IMR-90 (cell line): ENCODE data around the gene CBR1. TPM values are rescaled to one million over a fixed set of nuclear protein-coding genes. Genes with fewer than 3 reads are reported as not detected.
A peak's percentile ranks its signal among the peaks of the same experiment; 100 is the strongest.

ENCODE experiments used
- ATAC-seq: fragments of 200-7000 bp; cut with Tn5 transposase; 2 replicates; pipeline ENCODE4 v1.9.1; 2020; ENCODE audit warnings: low read depth, mild to moderate bottlenecking, moderate library complexity
- BruUV-seq: library from RNA; stranded (reverse); fragments of 400-500 nt; replicated peaks from 2 replicates; lab custom pipeline; 2021; lab: Mats Ljungman, UMichigan
- CTCF ChIA-PET: fragments of 300-600 bp; formaldehyde crosslinking; extraction: SDS; loops from one replicate; lab custom pipeline; 2021; ENCODE audit warnings: antibody characterized with exemption; lab: Yijun Ruan, JAX
- POLR2A ChIA-PET: fragments of 300-600 bp; sonication (Branson Sonifier 250); formaldehyde crosslinking; loops from one replicate; lab custom pipeline; 2022; ENCODE audit warnings: antibody characterized with exemption; ENCODE audit not compliant: unreplicated experiment; lab: Charles Lee
- DNase-seq: peaks from one replicate; pipeline ENCODE4 v3.0.0; 2013
- H2AFZ ChIP-seq: replicated peaks from 2 replicates; pipeline ENCODE3; 2013; ENCODE audit warnings: low read length, mild to moderate bottlenecking; ENCODE audit not compliant: poor library complexity
- H2AK5ac ChIP-seq: 2 replicates; pipeline ENCODE4 v1.6.1; 2013; ENCODE audit warnings: low read depth, low read length, inconsistent platforms
- H2AK9ac ChIP-seq: replicated peaks from 2 replicates; pipeline ENCODE3; 2013; ENCODE audit warnings: mild to moderate bottlenecking, low read depth, low read length, moderate library complexity; ENCODE audit not compliant: poor library complexity
- H2BK120ac ChIP-seq: 2 replicates; pipeline ENCODE4 v1.6.1; 2013; ENCODE audit warnings: low read depth, low read length, inconsistent platforms
- H2BK15ac ChIP-seq: 3 replicates; pipeline ENCODE4 v1.6.1; 2013; ENCODE audit warnings: low read depth, low read length, inconsistent platforms
- H2BK20ac ChIP-seq: 2 replicates; pipeline ENCODE4 v1.6.1; 2013; ENCODE audit warnings: low read depth, mild to moderate bottlenecking, inconsistent platforms, low read length, moderate library complexity
- H2BK5ac ChIP-seq: 2 replicates; pipeline ENCODE4 v1.6.1; 2013; ENCODE audit warnings: mild to moderate bottlenecking, low read depth, low read length, inconsistent platforms; ENCODE audit not compliant: poor library complexity, severe bottlenecking
- H3K14ac ChIP-seq: replicated peaks from 2 replicates; pipeline ENCODE4 v1.6.1; 2013; ENCODE audit warnings: low read depth, low read length, inconsistent platforms
- H3K18ac ChIP-seq: 2 replicates; pipeline ENCODE4 v1.6.1; 2013; ENCODE audit warnings: low read depth, low read length, control low read depth
- H3K23ac ChIP-seq: 2 replicates; pipeline ENCODE4 v1.6.1; 2013; ENCODE audit warnings: low read depth, low read length, inconsistent platforms
- H3K27ac ChIP-seq: 2 replicates; pipeline ENCODE4 v1.5.1; 2013; ENCODE audit warnings: mild to moderate bottlenecking, control low read depth, low read length; ENCODE audit not compliant: insufficient read depth
- H3K27me3 ChIP-seq: 2 replicates; pipeline ENCODE4 v1.6.1; 2013; ENCODE audit warnings: low read length; ENCODE audit not compliant: control insufficient read depth, insufficient read depth
- H3K36me3 ChIP-seq: 2 replicates; pipeline ENCODE4 v1.6.1; 2013; ENCODE audit warnings: low read length, mixed read lengths; ENCODE audit not compliant: control insufficient read depth, insufficient read depth
- H3K4ac ChIP-seq: 2 replicates; pipeline ENCODE4 v1.6.1; 2013; ENCODE audit warnings: low read depth, low read length, inconsistent platforms
- H3K4me1 ChIP-seq: 2 replicates; pipeline ENCODE4 v1.6.1; 2013; ENCODE audit warnings: low read length, mixed read lengths; ENCODE audit not compliant: control insufficient read depth, insufficient read depth
- H3K4me2 ChIP-seq: 2 replicates; pipeline ENCODE4 v1.6.1; 2013; ENCODE audit warnings: low read depth, mild to moderate bottlenecking, control low read depth, low read length, moderate library complexity
- H3K4me3 ChIP-seq: 2 replicates; pipeline ENCODE4 v1.5.1; 2013; ENCODE audit warnings: low read depth, mild to moderate bottlenecking, control low read depth, low read length, moderate library complexity; ENCODE audit not compliant: insufficient read depth
- H3K56ac ChIP-seq: 2 replicates; pipeline ENCODE4 v1.6.1; 2013; ENCODE audit warnings: low read length, inconsistent platforms; ENCODE audit not compliant: insufficient read depth; ENCODE audit errors: extremely low read depth
- H3K79me1 ChIP-seq, 2 experiments: 2 replicates each; pipeline ENCODE4 v1.6.1; 2013; ENCODE audit warnings: low read length in 2 of 2, inconsistent platforms in 1 of 2, low read depth in 1 of 2
- H3K9ac ChIP-seq: 2 replicates; pipeline ENCODE4 v1.6.1; 2013; ENCODE audit warnings: low read depth, low read length, control low read depth
- H3K9me1 ChIP-seq: 2 replicates; pipeline ENCODE4 v1.6.1; 2013; ENCODE audit warnings: low read length, inconsistent platforms; ENCODE audit not compliant: insufficient read depth
- H3K9me3 ChIP-seq: 2 replicates; pipeline ENCODE4 v1.6.1; 2013; ENCODE audit warnings: low read length; ENCODE audit not compliant: control insufficient read depth, insufficient read depth
- H4K20me1 ChIP-seq: 2 replicates; pipeline ENCODE4 v1.6.1; 2013; ENCODE audit warnings: low read length, inconsistent platforms; ENCODE audit not compliant: insufficient read depth
- H4K5ac ChIP-seq: 2 replicates; pipeline ENCODE4 v1.6.1; 2013; ENCODE audit warnings: mild to moderate bottlenecking, low read depth, low read length, control low read depth
- H4K8ac ChIP-seq, 2 experiments: 2 replicates each; pipeline ENCODE4 v1.6.1; 2013; ENCODE audit warnings: low read depth in 2 of 2, low read length in 2 of 2, control low read depth in 1 of 2, inconsistent platforms in 1 of 2
- H4K91ac ChIP-seq: 2 replicates; pipeline ENCODE4 v1.6.1; 2013; ENCODE audit warnings: low read depth, low read length, inconsistent platforms; ENCODE audit not compliant: insufficient read depth
- BHLHE40 ChIP-seq: fragments of 150-350 bp; IDR thresholded peaks from 2 replicates; pipeline ENCODE4 v1.6.1; 2016; ENCODE audit warnings: mild to moderate bottlenecking, low read depth, low read length
- CEBPB ChIP-seq: IDR thresholded peaks from 2 replicates; pipeline ENCODE4 v1.6.1; 2012; ENCODE audit warnings: low read depth, low read length, improper control_type of control experiment
- MAZ ChIP-seq: IDR thresholded peaks from 2 replicates; pipeline ENCODE4 v1.6.1; 2012; ENCODE audit warnings: low read depth, mild to moderate bottlenecking, low read length, improper control_type of control experiment, moderate library complexity, borderline replicate concordance
- MXI1 ChIP-seq: IDR thresholded peaks from 2 replicates; pipeline ENCODE4 v1.6.1; 2012; ENCODE audit warnings: low read depth, mild to moderate bottlenecking, low read length, moderate library complexity, borderline replicate concordance
- RAD21 ChIP-seq: IDR thresholded peaks from 2 replicates; pipeline ENCODE4 v1.6.1; 2012; ENCODE audit warnings: low read length, improper control_type of control experiment
- RCOR1 ChIP-seq: IDR thresholded peaks from 2 replicates; pipeline ENCODE4 v1.6.1; 2012; ENCODE audit warnings: mild to moderate bottlenecking, low read length, improper control_type of control experiment; ENCODE audit not compliant: insufficient replicate concordance
- SMC3 ChIP-seq: fragments of 150-350 bp; IDR thresholded peaks from 2 replicates; pipeline ENCODE4 v1.6.1; 2016; ENCODE audit warnings: low read depth, mild to moderate bottlenecking, antibody characterized with exemption, low read length, moderate library complexity
- USF2 ChIP-seq: fragments of 150-350 bp; IDR thresholded peaks from 2 replicates; pipeline ENCODE4 v1.6.1; 2017; ENCODE audit warnings: mild to moderate bottlenecking, antibody characterized with exemption, low read length, low read depth
- WGBS, 2 experiments: methylation state at CpG; one replicate each; pipeline versions ENCODE4 v1.1.5 to v1.1.7; 2013; ENCODE audit warnings: missing lambda C conversion rate in 2 of 2; ENCODE audit not compliant: insufficient read length in 1 of 2; ENCODE audit errors: extremely low coverage in 2 of 2; 5-methylcytosine and 5-hydroxymethylcytosine counted together
- dilution Hi-C: fragments of 300-500 bp; cut with HindIII; formaldehyde crosslinking; loops from one replicate; pipeline ENCODE4 v1.14.3; 2018; ENCODE audit warnings: low sequenced_read_pairs; ENCODE audit not compliant: unreplicated experiment
- in situ Hi-C: fragments of 300-500 bp; cut with MboI; formaldehyde crosslinking; loops from 3 replicates; pipeline ENCODE4 v1.14.3; 2019; ENCODE audit warnings: low sequenced_read_pairs, inconsistent platforms, mixed read lengths
- intact Hi-C: fragments of 100-400 bp; cut with micrococcal nuclease; formaldehyde crosslinking; loops from 2 replicates; pipeline ENCODE4 v1.10.0; 2022
- polyA plus RNA-seq, 3 experiments: library from polyadenylated mRNA; depleted of rRNA; stranded (reverse); fragments of >200 nt; gene quantifications; 2 replicates each; pipeline ENCODE4 v1.2.3, GENCODE V29; 2012; ENCODE audit warnings: low replicate concordance in 1 of 3
- total RNA-seq: library from RNA; depleted of rRNA; stranded (reverse); fragments of >200 nt; gene quantifications from 2 replicates; pipeline ENCODE4 v1.2.3, GENCODE V29; 2012

CBR1 gene
- total and polyA plus RNA-seq, 2 of the 4 experiments (the other 2 are of a cell fraction): 122 to 222 TPM

GRCh38 chr21:36030581-36031189, 39.1 kb upstream of the CBR1 start:
- H3K27ac ChIP-seq: no peak overlapping the region
- H4K20me1 ChIP-seq: no peaks in the 10 kb centered on the region
- BruUV-seq: no TSS peak
- H2AK9ac ChIP-seq: no peak overlapping the region
- TF ChIP-seq CEBPB (no peak), USF2 (no peak), RCOR1 (no peak), MAZ (no peak), MXI1 (no peak), BHLHE40 (no peak), SMC3 (no peak), RAD21 (no peak)
- no peak overlapping the region for H3K56ac ChIP-seq
- H3K9me1 ChIP-seq: peaks cover 5% of the 10 kb centered on the region; the same call in 1 of the 2 replicates
- no peak overlapping the region for H3K4me2 ChIP-seq
- intact Hi-C loops (no loop called here), dilution Hi-C loops (no loop called here), in situ Hi-C loops (no loop called here)
- CTCF ChIA-PET: interaction anchor here (0.7 kb wide), 1 partner anchor 53 kb away, joined by 3 read pairs; no protein-coding TSS in a partner anchor
- H3K36me3 ChIP-seq: peaks cover 7% of the 10 kb centered on the region
- ATAC-seq (no peak), DNase-seq (peak; percentile 42)
- no peak overlapping the region for H2BK20ac ChIP-seq
- H3K23ac ChIP-seq: no peak overlapping the region
- H3K27me3 ChIP-seq: no peaks in the 10 kb centered on the region
- H2AK5ac ChIP-seq: no peak overlapping the region
- WGBS, 2 experiments: 86% methylated on average over 6 of the region's 16 CpGs; no CpG with 5 or more reads in 1 of the 2 experiments
- H3K79me1 ChIP-seq: no peaks in the 10 kb centered on the region
- H3K14ac ChIP-seq: no peak overlapping the region
- no peak overlapping the region for H3K4ac ChIP-seq
- H2BK5ac ChIP-seq: no peak overlapping the region
- POLR2A ChIA-PET: no interaction called here
- H4K8ac ChIP-seq: no peak overlapping the region
- H2BK120ac ChIP-seq: no peak overlapping the region
- no peaks in the 10 kb centered on the region for H3K9me3 ChIP-seq
- peak overlapping the region; percentile 13 for H2AFZ ChIP-seq
- H3K9ac ChIP-seq: no peak overlapping the region
- no peak overlapping the region for H4K5ac ChIP-seq
- H3K18ac ChIP-seq: no peak overlapping the region
- H2BK15ac ChIP-seq: no peak overlapping the region
- peaks cover 3% of the 10 kb centered on the region; the same call in 1 of the 2 replicates for H3K4me1 ChIP-seq
- H4K91ac ChIP-seq: no peak overlapping the region
- H3K4me3 ChIP-seq: no peak overlapping the region
